IMR-90 (cell line): ENCODE measurements around the gene SLC25A17. TPM values are rescaled to one million over a fixed set of nuclear protein-coding genes. Genes with fewer than 3 reads are reported as not detected.

ENCODE experiments used
- ATAC-seq: fragments of 200-7000 bp; cut with Tn5 transposase; 2 replicates; pipeline ENCODE4 v1.9.1; 2020; ENCODE audit warnings: low read depth, mild to moderate bottlenecking, moderate library complexity
- BruUV-seq: library from RNA; stranded (reverse); fragments of 400-500 nt; replicated peaks from 2 replicates; lab custom pipeline; 2021; lab: Mats Ljungman, UMichigan
- CTCF ChIA-PET: fragments of 300-600 bp; formaldehyde crosslinking; extraction: SDS; loops from one replicate; lab custom pipeline; 2021; ENCODE audit warnings: antibody characterized with exemption; lab: Yijun Ruan, JAX
- POLR2A ChIA-PET: fragments of 300-600 bp; sonication (Branson Sonifier 250); formaldehyde crosslinking; loops from one replicate; lab custom pipeline; 2022; ENCODE audit warnings: antibody characterized with exemption; ENCODE audit not compliant: unreplicated experiment; lab: Charles Lee
- DNase-seq: peaks from one replicate; pipeline ENCODE4 v3.0.0; 2013
- H2AFZ ChIP-seq: replicated peaks from 2 replicates; pipeline ENCODE3; 2013; ENCODE audit warnings: low read length, mild to moderate bottlenecking; ENCODE audit not compliant: poor library complexity
- H2AK5ac ChIP-seq: 2 replicates; pipeline ENCODE4 v1.6.1; 2013; ENCODE audit warnings: low read depth, low read length, inconsistent platforms
- H2AK9ac ChIP-seq: replicated peaks from 2 replicates; pipeline ENCODE3; 2013; ENCODE audit warnings: mild to moderate bottlenecking, low read depth, low read length, moderate library complexity; ENCODE audit not compliant: poor library complexity
- H2BK120ac ChIP-seq: 2 replicates; pipeline ENCODE4 v1.6.1; 2013; ENCODE audit warnings: low read depth, low read length, inconsistent platforms
- H2BK15ac ChIP-seq: 3 replicates; pipeline ENCODE4 v1.6.1; 2013; ENCODE audit warnings: low read depth, low read length, inconsistent platforms
- H2BK20ac ChIP-seq: 2 replicates; pipeline ENCODE4 v1.6.1; 2013; ENCODE audit warnings: low read depth, mild to moderate bottlenecking, inconsistent platforms, low read length, moderate library complexity
- H2BK5ac ChIP-seq: 2 replicates; pipeline ENCODE4 v1.6.1; 2013; ENCODE audit warnings: mild to moderate bottlenecking, low read depth, low read length, inconsistent platforms; ENCODE audit not compliant: poor library complexity, severe bottlenecking
- H3K14ac ChIP-seq: replicated peaks from 2 replicates; pipeline ENCODE4 v1.6.1; 2013; ENCODE audit warnings: low read depth, low read length, inconsistent platforms
- H3K18ac ChIP-seq: 2 replicates; pipeline ENCODE4 v1.6.1; 2013; ENCODE audit warnings: low read depth, low read length, control low read depth
- H3K23ac ChIP-seq: 2 replicates; pipeline ENCODE4 v1.6.1; 2013; ENCODE audit warnings: low read depth, low read length, inconsistent platforms
- H3K27ac ChIP-seq: 2 replicates; pipeline ENCODE4 v1.5.1; 2013; ENCODE audit warnings: mild to moderate bottlenecking, control low read depth, low read length; ENCODE audit not compliant: insufficient read depth
- H3K27me3 ChIP-seq: 2 replicates; pipeline ENCODE4 v1.6.1; 2013; ENCODE audit warnings: low read length; ENCODE audit not compliant: control insufficient read depth, insufficient read depth
- H3K36me3 ChIP-seq: 2 replicates; pipeline ENCODE4 v1.6.1; 2013; ENCODE audit warnings: low read length, mixed read lengths; ENCODE audit not compliant: control insufficient read depth, insufficient read depth
- H3K4ac ChIP-seq: 2 replicates; pipeline ENCODE4 v1.6.1; 2013; ENCODE audit warnings: low read depth, low read length, inconsistent platforms
- H3K4me1 ChIP-seq: 2 replicates; pipeline ENCODE4 v1.6.1; 2013; ENCODE audit warnings: low read length, mixed read lengths; ENCODE audit not compliant: control insufficient read depth, insufficient read depth
- H3K4me2 ChIP-seq: 2 replicates; pipeline ENCODE4 v1.6.1; 2013; ENCODE audit warnings: low read depth, mild to moderate bottlenecking, control low read depth, low read length, moderate library complexity
- H3K4me3 ChIP-seq: 2 replicates; pipeline ENCODE4 v1.5.1; 2013; ENCODE audit warnings: low read depth, mild to moderate bottlenecking, control low read depth, low read length, moderate library complexity; ENCODE audit not compliant: insufficient read depth
- H3K56ac ChIP-seq: 2 replicates; pipeline ENCODE4 v1.6.1; 2013; ENCODE audit warnings: low read length, inconsistent platforms; ENCODE audit not compliant: insufficient read depth; ENCODE audit errors: extremely low read depth
- H3K79me1 ChIP-seq, 2 experiments: 2 replicates each; pipeline ENCODE4 v1.6.1; 2013; ENCODE audit warnings: low read length in 2 of 2, inconsistent platforms in 1 of 2, low read depth in 1 of 2
- H3K9ac ChIP-seq: 2 replicates; pipeline ENCODE4 v1.6.1; 2013; ENCODE audit warnings: low read depth, low read length, control low read depth
- H3K9me1 ChIP-seq: 2 replicates; pipeline ENCODE4 v1.6.1; 2013; ENCODE audit warnings: low read length, inconsistent platforms; ENCODE audit not compliant: insufficient read depth
- H3K9me3 ChIP-seq: 2 replicates; pipeline ENCODE4 v1.6.1; 2013; ENCODE audit warnings: low read length; ENCODE audit not compliant: control insufficient read depth, insufficient read depth
- H4K20me1 ChIP-seq: 2 replicates; pipeline ENCODE4 v1.6.1; 2013; ENCODE audit warnings: low read length, inconsistent platforms; ENCODE audit not compliant: insufficient read depth
- H4K5ac ChIP-seq: 2 replicates; pipeline ENCODE4 v1.6.1; 2013; ENCODE audit warnings: mild to moderate bottlenecking, low read depth, low read length, control low read depth
- H4K8ac ChIP-seq, 2 experiments: 2 replicates each; pipeline ENCODE4 v1.6.1; 2013; ENCODE audit warnings: low read depth in 2 of 2, low read length in 2 of 2, control low read depth in 1 of 2, inconsistent platforms in 1 of 2
- H4K91ac ChIP-seq: 2 replicates; pipeline ENCODE4 v1.6.1; 2013; ENCODE audit warnings: low read depth, low read length, inconsistent platforms; ENCODE audit not compliant: insufficient read depth
- BHLHE40 ChIP-seq: fragments of 150-350 bp; IDR thresholded peaks from 2 replicates; pipeline ENCODE4 v1.6.1; 2016; ENCODE audit warnings: mild to moderate bottlenecking, low read depth, low read length
- CEBPB ChIP-seq: IDR thresholded peaks from 2 replicates; pipeline ENCODE4 v1.6.1; 2012; ENCODE audit warnings: low read depth, low read length, improper control_type of control experiment
- CHD1 ChIP-seq: IDR thresholded peaks from 2 replicates; pipeline ENCODE4 v1.6.1; 2012; ENCODE audit warnings: low read depth, low read length, improper control_type of control experiment
- CTCF ChIP-seq: conservative IDR thresholded peaks from 2 replicates; pipeline ENCODE4 v1.5.1; 2012; ENCODE audit warnings: mild to moderate bottlenecking, low read depth, low read length, improper control_type of control experiment
- ELK1 ChIP-seq: fragments of 150-350 bp; IDR thresholded peaks from 2 replicates; pipeline ENCODE4 v1.6.1; 2016; ENCODE audit warnings: low read depth, mild to moderate bottlenecking, low read length, moderate library complexity, borderline replicate concordance
- FOS ChIP-seq: fragments of 150-350 bp; IDR thresholded peaks from 2 replicates; pipeline ENCODE4 v1.6.1; 2016; ENCODE audit warnings: low read depth, low read length
- MAFK ChIP-seq: IDR thresholded peaks from 2 replicates; pipeline ENCODE4 v1.6.1; 2012; ENCODE audit warnings: low read depth, low read length, improper control_type of control experiment
- MAZ ChIP-seq: IDR thresholded peaks from 2 replicates; pipeline ENCODE4 v1.6.1; 2012; ENCODE audit warnings: low read depth, mild to moderate bottlenecking, low read length, improper control_type of control experiment, moderate library complexity, borderline replicate concordance
- MXI1 ChIP-seq: IDR thresholded peaks from 2 replicates; pipeline ENCODE4 v1.6.1; 2012; ENCODE audit warnings: low read depth, mild to moderate bottlenecking, low read length, moderate library complexity, borderline replicate concordance
- NFE2L2 ChIP-seq: fragments of 150-350 bp; IDR thresholded peaks from 2 replicates; pipeline ENCODE4 v1.6.1; 2016; ENCODE audit warnings: low read depth, mild to moderate bottlenecking, low read length
- POLR2A ChIP-seq: IDR thresholded peaks from 2 replicates; pipeline ENCODE4 v1.6.1; 2012; ENCODE audit warnings: mild to moderate bottlenecking, low read depth, low read length
- RAD21 ChIP-seq: IDR thresholded peaks from 2 replicates; pipeline ENCODE4 v1.6.1; 2012; ENCODE audit warnings: low read length, improper control_type of control experiment
- RCOR1 ChIP-seq: IDR thresholded peaks from 2 replicates; pipeline ENCODE4 v1.6.1; 2012; ENCODE audit warnings: mild to moderate bottlenecking, low read length, improper control_type of control experiment; ENCODE audit not compliant: insufficient replicate concordance
- SMC3 ChIP-seq: fragments of 150-350 bp; IDR thresholded peaks from 2 replicates; pipeline ENCODE4 v1.6.1; 2016; ENCODE audit warnings: low read depth, mild to moderate bottlenecking, antibody characterized with exemption, low read length, moderate library complexity
- USF2 ChIP-seq: fragments of 150-350 bp; IDR thresholded peaks from 2 replicates; pipeline ENCODE4 v1.6.1; 2017; ENCODE audit warnings: mild to moderate bottlenecking, antibody characterized with exemption, low read length, low read depth
- WGBS, 2 experiments: methylation state at CpG; one replicate each; pipeline versions ENCODE4 v1.1.5 to v1.1.7; 2013; ENCODE audit warnings: missing lambda C conversion rate in 2 of 2; ENCODE audit not compliant: insufficient read length in 1 of 2; ENCODE audit errors: extremely low coverage in 2 of 2; 5-methylcytosine and 5-hydroxymethylcytosine counted together
- dilution Hi-C: fragments of 300-500 bp; cut with HindIII; formaldehyde crosslinking; loops from one replicate; pipeline ENCODE4 v1.14.3; 2018; ENCODE audit warnings: low sequenced_read_pairs; ENCODE audit not compliant: unreplicated experiment
- in situ Hi-C: fragments of 300-500 bp; cut with MboI; formaldehyde crosslinking; loops from 3 replicates; pipeline ENCODE4 v1.14.3; 2019; ENCODE audit warnings: low sequenced_read_pairs, inconsistent platforms, mixed read lengths
- intact Hi-C: fragments of 100-400 bp; cut with micrococcal nuclease; formaldehyde crosslinking; loops from 2 replicates; pipeline ENCODE4 v1.10.0; 2022
- polyA plus RNA-seq, 3 experiments: library from polyadenylated mRNA; depleted of rRNA; stranded (reverse); fragments of >200 nt; gene quantifications; 2 replicates each; pipeline ENCODE4 v1.2.3, GENCODE V29; 2012; ENCODE audit warnings: low replicate concordance in 1 of 3
- total RNA-seq: library from RNA; depleted of rRNA; stranded (reverse); fragments of >200 nt; gene quantifications from 2 replicates; pipeline ENCODE4 v1.2.3, GENCODE V29; 2012

The SLC25A17 gene
- total and polyA plus RNA-seq, 2 of the 4 experiments (the other 2 are of a cell fraction), result 19.6 to 36.0 TPM

- Histone ChIP-seq H3K79me1 (peaks cover 3 to 9% of the 10 kb centered on the region in 2 experiments; a peak in 2 of 4 replicates), H3K36me3 (peaks cover 25% of the 10 kb centered on the region), H4K5ac (no peak overlapping the region), H2BK15ac (no peak overlapping the region), H3K9me1 (no peaks in the 10 kb centered on the region), H2BK120ac (no peak overlapping the region), H2AK5ac (no peak overlapping the region), H2AFZ (no peak overlapping the region), H3K4me3 (no peak overlapping the region), H2BK5ac (no peak overlapping the region), H2BK20ac (no peak overlapping the region), H2AK9ac (no peak overlapping the region), H3K14ac (no peak overlapping the region), H3K56ac (no peak overlapping the region), H3K9ac (no peak overlapping the region), H3K18ac (no peak overlapping the region), H3K27me3 (no peaks in the 10 kb centered on the region), H3K4me2 (no peak overlapping the region), H3K9me3 (no peaks in the 10 kb centered on the region), H3K27ac (no peak overlapping the region), H4K91ac (no peak overlapping the region), H3K4me1 (no peaks in the 10 kb centered on the region), H4K20me1 (no peaks in the 10 kb centered on the region), H3K23ac (no peak overlapping the region), H3K4ac (no peak overlapping the region), H4K8ac (no peak overlapping the region)
- intact Hi-C loops, result loop anchor here (10.0 kb wide), 1 partner anchor 328 kb away; no protein-coding TSS in a partner anchor
- DNase-seq, result no peak
- ChIA-PET POLR2A (no interaction called here), CTCF (interaction anchor here (0.7 kb wide), 1 partner anchor 33 kb away, joined by 7 read pairs; no protein-coding TSS in a partner anchor)
- in situ Hi-C loops, result no loop called here
- dilution Hi-C loops, result no loop called here
- ATAC-seq, result no peak
- WGBS, 2 experiments, result no CpG with 5 or more reads among the region's 7 CpGs
- no TSS peak for BruUV-seq
- no peak for TF ChIP-seq ELK1
- no peak for TF ChIP-seq RCOR1
- TF ChIP-seq RAD21, result no peak
- no peak for TF ChIP-seq CHD1
- no peak for TF ChIP-seq MAFK
- no peak for TF ChIP-seq SMC3
- TF ChIP-seq NFE2L2, result no peak
- no peak for TF ChIP-seq FOS
- no peak for TF ChIP-seq MXI1
- TF ChIP-seq USF2, result no peak
- no peak for TF ChIP-seq MAZ
- TF ChIP-seq POLR2A, result no peak
- no peak for TF ChIP-seq CTCF
- no peak for TF ChIP-seq BHLHE40
- no peak for TF ChIP-seq CEBPB
Measured at GRCh38 chr22:40826984-40827741, 8.0 kb upstream of the SLC25A17 start.
